ENCODE results near the gene COBL. TPM values are rescaled to one million over a fixed set of nuclear protein-coding genes. Genes with fewer than 3 reads are reported as not detected.
A peak's percentile ranks its signal among the peaks of the same experiment; 100 is the strongest.

The COBL gene
- total RNA-seq, 2 experiments from 2014 or later = not detected

GRCh38 chr7:51023547-51023946 is 293.1 kb downstream of the COBL start:
- intact Hi-C loops (cut with micrococcal nuclease) = no loop called here
- no peak for DNase-seq
- no peaks in the 10 kb centered on the region for H3K27me3 Mint-ChIP-seq (ENCODE audit: low read depth)
- H3K4me3 Mint-ChIP-seq = no peak overlapping the region
- no peaks in the 10 kb centered on the region for H3K4me1 Mint-ChIP-seq (ENCODE audit: low read depth)
- no peaks in the 10 kb centered on the region for H3K9me3 Mint-ChIP-seq
- CTCF ChIA-PET = interaction anchor here (0.6 kb wide), 1 partner anchor 175 kb away, joined by 3 read pairs; no protein-coding TSS in a partner anchor
- no peak overlapping the region for H3K27ac Mint-ChIP-seq
- no peaks in the 10 kb centered on the region for H3K36me3 Mint-ChIP-seq (ENCODE audit: low read depth)

GRCh38 chr7:51022821-51023220 is 293.8 kb downstream of the COBL start:
- Mint-ChIP-seq H3K9me3 (no peaks in the 10 kb centered on the region), H3K4me3 (no peak overlapping the region), H3K4me1 (ENCODE audit: low read depth) (no peaks in the 10 kb centered on the region), H3K27me3 (ENCODE audit: low read depth) (no peaks in the 10 kb centered on the region), H3K36me3 (ENCODE audit: low read depth) (no peaks in the 10 kb centered on the region), H3K27ac (no peak overlapping the region)
- no peak for DNase-seq
- intact Hi-C loops (cut with micrococcal nuclease) = no loop called here
- CTCF ChIA-PET = no interaction called here

GRCh38 chr7:51021906-51022570 is 294.6 kb downstream of the COBL start:
- intact Hi-C loops (cut with micrococcal nuclease) = no loop called here
- Mint-ChIP-seq H3K4me1 (ENCODE audit: low read depth) (no peaks in the 10 kb centered on the region), H3K27me3 (ENCODE audit: low read depth) (no peaks in the 10 kb centered on the region), H3K9me3 (no peaks in the 10 kb centered on the region), H3K27ac (no peak overlapping the region), H3K36me3 (ENCODE audit: low read depth) (no peaks in the 10 kb centered on the region), H3K4me3 (no peak overlapping the region)
- DNase-seq = no peak
- CTCF ChIA-PET = no interaction called here

- Mint-ChIP-seq H3K4me3 (no peak overlapping the region), H3K27me3 (ENCODE audit: low read depth) (no peaks in the 10 kb centered on the region), H3K36me3 (ENCODE audit: low read depth) (no peaks in the 10 kb centered on the region), H3K27ac (no peak overlapping the region), H3K9me3 (no peaks in the 10 kb centered on the region), H3K4me1 (ENCODE audit: low read depth) (no peaks in the 10 kb centered on the region)
- DNase-seq = no peak
- CTCF ChIA-PET = no interaction called here
- intact Hi-C loops (cut with micrococcal nuclease) = no loop called here
Observed at GRCh38 chr7:51020944-51021343, 295.7 kb downstream of the COBL start.

GRCh38 chr7:51019891-51020870 is 296.4 kb downstream of the COBL start:
- intact Hi-C loops (cut with micrococcal nuclease) = no loop called here
- Mint-ChIP-seq H3K27ac (no peak overlapping the region), H3K36me3 (ENCODE audit: low read depth) (no peaks in the 10 kb centered on the region), H3K4me3 (no peak overlapping the region), H3K4me1 (ENCODE audit: low read depth) (no peaks in the 10 kb centered on the region), H3K9me3 (no peaks in the 10 kb centered on the region), H3K27me3 (ENCODE audit: low read depth) (no peaks in the 10 kb centered on the region)
- CTCF ChIA-PET = interaction anchor here (2.0 kb wide), 1 partner anchor 141 kb away, joined by 5 read pairs; no protein-coding TSS in a partner anchor
- no peak for DNase-seq

- CTCF ChIA-PET = interaction anchor here (2.0 kb wide), 1 partner anchor 142 kb away, joined by 5 read pairs; no protein-coding TSS in a partner anchor
- H3K27me3 Mint-ChIP-seq (ENCODE audit: low read depth) = no peaks in the 10 kb centered on the region
- H3K36me3 Mint-ChIP-seq (ENCODE audit: low read depth) = no peaks in the 10 kb centered on the region
- DNase-seq = no peak
- no peak overlapping the region for H3K4me3 Mint-ChIP-seq
- H3K4me1 Mint-ChIP-seq (ENCODE audit: low read depth) = no peaks in the 10 kb centered on the region
- H3K9me3 Mint-ChIP-seq = no peaks in the 10 kb centered on the region
- H3K27ac Mint-ChIP-seq = no peak overlapping the region
- intact Hi-C loops (cut with micrococcal nuclease) = no loop called here
Observed at GRCh38 chr7:51019191-51019844, 297.3 kb downstream of the COBL start.

- Mint-ChIP-seq H3K27ac (peak overlapping the region; percentile 69), H3K9me3 (no peaks in the 10 kb centered on the region), H3K4me1 (ENCODE audit: low read depth) (no peaks in the 10 kb centered on the region), H3K36me3 (ENCODE audit: low read depth) (no peaks in the 10 kb centered on the region), H3K27me3 (ENCODE audit: low read depth) (no peaks in the 10 kb centered on the region), H3K4me3 (no peak overlapping the region)
- intact Hi-C loops (cut with micrococcal nuclease) = no loop called here
- CTCF ChIA-PET = interaction anchor here (2.0 kb wide), 1 partner anchor 143 kb away, joined by 5 read pairs; no protein-coding TSS in a partner anchor
- DNase-seq = no peak
Observed at GRCh38 chr7:51017576-51018535, 298.8 kb downstream of the COBL start.

- intact Hi-C loops (cut with micrococcal nuclease) = no loop called here
Observed at GRCh38 chr7:51016546-51016945, 300.1 kb downstream of the COBL start.

GRCh38 chr7:51015581-51015980 is 301.0 kb downstream of the COBL start:
- DNase-seq = no peak
- intact Hi-C loops (cut with micrococcal nuclease) = no loop called here
- Mint-ChIP-seq H3K9me3 (no peaks in the 10 kb centered on the region), H3K4me3 (no peak overlapping the region), H3K4me1 (ENCODE audit: low read depth) (no peaks in the 10 kb centered on the region), H3K27ac (peak overlapping the region; percentile 6), H3K27me3 (ENCODE audit: low read depth) (no peaks in the 10 kb centered on the region), H3K36me3 (ENCODE audit: low read depth) (no peaks in the 10 kb centered on the region)
- CTCF ChIA-PET = no interaction called here

More at GRCh38 chr7:51016546-51016945, 300.1 kb downstream of the COBL start:
- Mint-ChIP-seq H3K36me3 (ENCODE audit: low read depth) (no peaks in the 10 kb centered on the region), H3K9me3 (no peaks in the 10 kb centered on the region), H3K4me3 (no peak overlapping the region), H3K27me3 (ENCODE audit: low read depth) (no peaks in the 10 kb centered on the region), H3K4me1 (ENCODE audit: low read depth) (no peaks in the 10 kb centered on the region), H3K27ac (no peak overlapping the region)
- CTCF ChIA-PET = no interaction called here
- DNase-seq = no peak

- Mint-ChIP-seq H3K27me3 (ENCODE audit: low read depth) (no peaks in the 10 kb centered on the region), H3K4me3 (no peak overlapping the region), H3K4me1 (ENCODE audit: low read depth) (no peaks in the 10 kb centered on the region), H3K9me3 (no peaks in the 10 kb centered on the region), H3K27ac (no peak overlapping the region), H3K36me3 (ENCODE audit: low read depth) (no peaks in the 10 kb centered on the region)
- intact Hi-C loops (cut with micrococcal nuclease) = no loop called here
- CTCF ChIA-PET = no interaction called here
- no peak for DNase-seq
Observed at GRCh38 chr7:51014811-51015210, 301.8 kb downstream of the COBL start.

- no peaks in the 10 kb centered on the region for H3K27me3 Mint-ChIP-seq (ENCODE audit: low read depth)
- no peaks in the 10 kb centered on the region for H3K36me3 Mint-ChIP-seq (ENCODE audit: low read depth)
- no peak for DNase-seq
- no peak overlapping the region for H3K27ac Mint-ChIP-seq
- H3K9me3 Mint-ChIP-seq = no peaks in the 10 kb centered on the region
- no peak overlapping the region for H3K4me3 Mint-ChIP-seq
- CTCF ChIA-PET = no interaction called here
- intact Hi-C loops (cut with micrococcal nuclease) = no loop called here
- H3K4me1 Mint-ChIP-seq (ENCODE audit: low read depth) = no peaks in the 10 kb centered on the region
Observed at GRCh38 chr7:51013861-51014511, 302.6 kb downstream of the COBL start.
